Measurements from ENCODE around the gene SUMF1.

The SUMF1 gene

GRCh38 chr3:4425707-4426106 lies 41.4 kb downstream of the SUMF1 start:
- in situ Hi-C loops (cut with HindIII; ENCODE audit: low pct_ligation_motif_present, low pct_unique_long_range_greater_than_20kb, low sequenced_read_pairs), result no loop called here

GRCh38 chr3:4425055-4425454 lies 42.0 kb downstream of the SUMF1 start:
- no peak for DNase-seq
- in situ Hi-C loops (cut with HindIII; ENCODE audit: low pct_ligation_motif_present, low pct_unique_long_range_greater_than_20kb, low sequenced_read_pairs), result no loop called here

More at GRCh38 chr3:4425707-4426106, 41.4 kb downstream of the SUMF1 start:
- DNase-seq, result no peak

GRCh38 chr3:4421121-4421520 lies 45.9 kb downstream of the SUMF1 start:
- in situ Hi-C loops (cut with HindIII; ENCODE audit: low pct_ligation_motif_present, low pct_unique_long_range_greater_than_20kb, low sequenced_read_pairs), result no loop called here
- DNase-seq, result peak; percentile 8

- in situ Hi-C loops (cut with HindIII; ENCODE audit: low pct_ligation_motif_present, low pct_unique_long_range_greater_than_20kb, low sequenced_read_pairs), result no loop called here
- no peak for DNase-seq
Measured at GRCh38 chr3:4419920-4420319, 47.1 kb downstream of the SUMF1 start.

- no peak for DNase-seq
- in situ Hi-C loops (cut with HindIII; ENCODE audit: low pct_ligation_motif_present, low pct_unique_long_range_greater_than_20kb, low sequenced_read_pairs), result no loop called here
Measured at GRCh38 chr3:4419386-4419785, 47.7 kb downstream of the SUMF1 start.

GRCh38 chr3:4418156-4418555 lies 48.9 kb downstream of the SUMF1 start:
- in situ Hi-C loops (cut with HindIII; ENCODE audit: low pct_ligation_motif_present, low pct_unique_long_range_greater_than_20kb, low sequenced_read_pairs), result no loop called here
- DNase-seq, result no peak

GRCh38 chr3:4417449-4417848 lies 49.6 kb downstream of the SUMF1 start:
- peak; percentile 10 for DNase-seq
- in situ Hi-C loops (cut with HindIII; ENCODE audit: low pct_ligation_motif_present, low pct_unique_long_range_greater_than_20kb, low sequenced_read_pairs), result no loop called here

- in situ Hi-C loops (cut with HindIII; ENCODE audit: low pct_ligation_motif_present, low pct_unique_long_range_greater_than_20kb, low sequenced_read_pairs), result no loop called here
- DNase-seq, result peak; percentile 88
Measured at GRCh38 chr3:4416961-4417360, 50.1 kb downstream of the SUMF1 start.

- in situ Hi-C loops (cut with HindIII; ENCODE audit: low pct_ligation_motif_present, low pct_unique_long_range_greater_than_20kb, low sequenced_read_pairs), result no loop called here
- no peak for DNase-seq
Measured at GRCh38 chr3:4416427-4416945, 50.6 kb downstream of the SUMF1 start.

GRCh38 chr3:4413467-4413866 lies 53.6 kb downstream of the SUMF1 start:
- no peak for DNase-seq
- in situ Hi-C loops (cut with HindIII; ENCODE audit: low pct_ligation_motif_present, low pct_unique_long_range_greater_than_20kb, low sequenced_read_pairs), result no loop called here

GRCh38 chr3:4411833-4412232 lies 55.2 kb downstream of the SUMF1 start:
- in situ Hi-C loops (cut with HindIII; ENCODE audit: low pct_ligation_motif_present, low pct_unique_long_range_greater_than_20kb, low sequenced_read_pairs), result no loop called here

GRCh38 chr3:4411236-4411635 lies 55.8 kb downstream of the SUMF1 start:
- DNase-seq, result no peak
- in situ Hi-C loops (cut with HindIII; ENCODE audit: low pct_ligation_motif_present, low pct_unique_long_range_greater_than_20kb, low sequenced_read_pairs), result no loop called here

More at GRCh38 chr3:4411833-4412232, 55.2 kb downstream of the SUMF1 start:
- DNase-seq, result no peak

GRCh38 chr3:4410606-4411005 lies 56.5 kb downstream of the SUMF1 start:
- in situ Hi-C loops (cut with HindIII; ENCODE audit: low pct_ligation_motif_present, low pct_unique_long_range_greater_than_20kb, low sequenced_read_pairs), result no loop called here
- DNase-seq, result no peak

GRCh38 chr3:4409971-4410573 lies 57.0 kb downstream of the SUMF1 start:
- DNase-seq, result no peak
- in situ Hi-C loops (cut with HindIII; ENCODE audit: low pct_ligation_motif_present, low pct_unique_long_range_greater_than_20kb, low sequenced_read_pairs), result no loop called here

GRCh38 chr3:4409415-4409814 lies 57.7 kb downstream of the SUMF1 start:
- no peak for DNase-seq

GRCh38 chr3:4408958-4409357 lies 58.1 kb downstream of the SUMF1 start:
- in situ Hi-C loops (cut with HindIII; ENCODE audit: low pct_ligation_motif_present, low pct_unique_long_range_greater_than_20kb, low sequenced_read_pairs), result no loop called here
- DNase-seq, result no peak

More at GRCh38 chr3:4409415-4409814, 57.7 kb downstream of the SUMF1 start:
- in situ Hi-C loops (cut with HindIII; ENCODE audit: low pct_ligation_motif_present, low pct_unique_long_range_greater_than_20kb, low sequenced_read_pairs), result no loop called here

GRCh38 chr3:4407941-4408340 lies 59.1 kb downstream of the SUMF1 start:
- in situ Hi-C loops (cut with HindIII; ENCODE audit: low pct_ligation_motif_present, low pct_unique_long_range_greater_than_20kb, low sequenced_read_pairs), result no loop called here
- DNase-seq, result no peak

- in situ Hi-C loops (cut with HindIII; ENCODE audit: low pct_ligation_motif_present, low pct_unique_long_range_greater_than_20kb, low sequenced_read_pairs), result no loop called here
Measured at GRCh38 chr3:4406746-4407568, 60.1 kb downstream of the SUMF1 start.

GRCh38 chr3:4404881-4405280 lies 62.2 kb downstream of the SUMF1 start:
- in situ Hi-C loops (cut with HindIII; ENCODE audit: low pct_ligation_motif_present, low pct_unique_long_range_greater_than_20kb, low sequenced_read_pairs), result no loop called here
- no peak for DNase-seq

More at GRCh38 chr3:4406746-4407568, 60.1 kb downstream of the SUMF1 start:
- DNase-seq, result peak; percentile 25

- in situ Hi-C loops (cut with HindIII; ENCODE audit: low pct_ligation_motif_present, low pct_unique_long_range_greater_than_20kb, low sequenced_read_pairs), result no loop called here
- no peak for DNase-seq
Measured at GRCh38 chr3:4401441-4401840, 65.6 kb downstream of the SUMF1 start.

Data from ACHN (cell line).